Measurements from ENCODE around the gene GP9. TPM values are rescaled to one million over a fixed set of nuclear protein-coding genes. Genes with fewer than 3 reads are reported as not detected.

The GP9 gene
- total RNA-seq, 1 experiment from 2014 or later: not detected

DNA sequence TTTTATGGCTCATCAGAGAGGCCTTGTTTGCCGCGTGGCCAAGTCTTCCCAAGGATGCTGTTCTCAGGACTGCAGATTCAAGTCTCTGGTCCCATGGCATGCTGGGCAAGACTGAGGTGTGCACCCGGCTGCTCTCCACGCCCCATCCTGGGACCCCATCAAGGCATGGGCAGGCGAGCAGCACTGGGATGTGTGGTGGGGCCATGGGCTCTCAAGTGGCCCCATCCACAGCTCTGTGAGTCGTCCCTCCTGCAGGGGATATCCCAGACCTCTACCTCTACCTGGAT lies 13.1 kb upstream of the GP9 start:
- intact Hi-C loops (cut with micrococcal nuclease; ENCODE audit: unreplicated experiment): no loop called here
- Histone ChIP-seq H3K27me3 (ENCODE audit: insufficient read depth, low read depth) (peaks cover 13% of the 10 kb centered on the region), H3K4me2 (no peak overlapping the region), H3K79me2 (ENCODE audit: low read depth) (no peaks in the 10 kb centered on the region), H2AFZ (no peak overlapping the region), H3K4me1 (replicated peaks; ENCODE audit: insufficient read depth) (no peaks in the 10 kb centered on the region), H3K27ac (no peak overlapping the region), H3K36me3 (ENCODE audit: low read depth) (no peaks in the 10 kb centered on the region), H3K9me2 (ENCODE audit: insufficient read depth) (no peaks in the 10 kb centered on the region), H3K9me3 (ENCODE audit: insufficient read depth, low read depth) (no peaks in the 10 kb centered on the region), H3F3A (ENCODE audit: insufficient read depth, low read depth) (no peaks in the 10 kb centered on the region), H3K4me3 (no peak overlapping the region), H4K20me1 (ENCODE audit: insufficient read depth) (no peaks in the 10 kb centered on the region)
- TF ChIP-seq, protein P1, sequence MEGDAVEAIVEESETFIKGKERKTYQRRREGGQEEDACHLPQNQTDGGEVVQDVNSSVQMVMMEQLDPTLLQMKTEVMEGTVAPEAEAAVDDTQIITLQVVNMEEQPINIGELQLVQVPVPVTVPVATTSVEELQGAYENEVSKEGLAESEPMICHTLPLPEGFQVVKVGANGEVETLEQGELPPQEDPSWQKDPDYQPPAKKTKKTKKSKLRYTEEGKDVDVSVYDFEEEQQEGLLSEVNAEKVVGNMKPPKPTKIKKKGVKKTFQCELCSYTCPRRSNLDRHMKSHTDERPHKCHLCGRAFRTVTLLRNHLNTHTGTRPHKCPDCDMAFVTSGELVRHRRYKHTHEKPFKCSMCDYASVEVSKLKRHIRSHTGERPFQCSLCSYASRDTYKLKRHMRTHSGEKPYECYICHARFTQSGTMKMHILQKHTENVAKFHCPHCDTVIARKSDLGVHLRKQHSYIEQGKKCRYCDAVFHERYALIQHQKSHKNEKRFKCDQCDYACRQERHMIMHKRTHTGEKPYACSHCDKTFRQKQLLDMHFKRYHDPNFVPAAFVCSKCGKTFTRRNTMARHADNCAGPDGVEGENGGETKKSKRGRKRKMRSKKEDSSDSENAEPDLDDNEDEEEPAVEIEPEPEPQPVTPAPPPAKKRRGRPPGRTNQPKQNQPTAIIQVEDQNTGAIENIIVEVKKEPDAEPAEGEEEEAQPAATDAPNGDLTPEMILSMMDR (conservative IDR thresholded peaks at IDR 0.05): no peak
- no peak for TF ChIP-seq EZH2 (IDR thresholded peaks at IDR 0.05; ENCODE audit: low read depth)
- DNase-seq: no peak
- ChIA-PET CTCF (no interaction called here), POLR2A (ENCODE audit: unreplicated experiment) (no interaction called here)
- BruUV-seq (replicated peaks): no TSS peak

DNA sequence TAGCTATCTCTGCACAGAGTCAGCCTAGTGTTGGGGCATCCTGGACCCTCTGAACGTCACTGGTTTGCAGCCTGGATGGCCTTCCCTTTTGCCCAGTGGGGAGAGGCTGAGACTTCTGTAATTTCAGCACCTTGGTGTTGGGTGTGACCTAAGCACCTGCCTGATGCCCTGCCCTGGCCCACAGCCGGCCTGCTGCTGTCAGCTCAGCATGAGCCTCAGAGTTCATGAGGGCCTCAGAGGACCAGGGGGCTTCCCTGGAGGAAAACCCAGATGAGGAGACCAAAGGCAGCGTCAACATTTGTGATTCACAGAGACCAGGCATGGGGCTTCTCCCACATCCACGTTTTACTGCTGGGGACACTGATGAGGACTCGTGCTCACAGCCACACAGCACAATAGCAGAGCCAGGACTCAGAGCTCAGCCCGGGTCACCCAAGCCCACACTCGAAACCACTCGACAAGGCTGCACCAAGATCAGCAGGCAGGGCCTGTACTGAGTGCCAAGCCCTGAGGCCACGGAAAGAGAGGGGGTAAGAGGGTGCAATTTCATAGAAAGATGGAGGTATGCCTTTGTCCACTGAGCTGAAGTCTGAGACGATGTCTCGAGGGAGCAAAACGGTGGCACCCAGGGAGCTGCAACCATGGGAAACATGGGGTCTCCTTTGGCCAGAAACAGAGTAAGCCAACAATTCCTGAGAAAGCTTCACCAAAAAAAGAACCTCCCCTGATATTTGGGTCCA lies 9.9 kb upstream of the GP9 start:
- POLR2A ChIA-PET (ENCODE audit: unreplicated experiment): no interaction called here
- Histone ChIP-seq H3K9me2 (ENCODE audit: insufficient read depth) (no peaks in the 10 kb centered on the region), H3K4me3 (no peak overlapping the region), H3K79me2 (ENCODE audit: low read depth) (no peaks in the 10 kb centered on the region), H3K4me1 (replicated peaks; ENCODE audit: insufficient read depth) (no peaks in the 10 kb centered on the region; the same call in 1 of the 2 replicates), H3F3A (ENCODE audit: insufficient read depth, low read depth) (no peaks in the 10 kb centered on the region), H3K4me2 (no peak overlapping the region), H3K27ac (no peak overlapping the region), H3K27me3 (ENCODE audit: insufficient read depth, low read depth) (peaks cover 11% of the 10 kb centered on the region), H2AFZ (no peak overlapping the region), H3K9me3 (ENCODE audit: insufficient read depth, low read depth) (no peaks in the 10 kb centered on the region), H4K20me1 (ENCODE audit: insufficient read depth) (no peaks in the 10 kb centered on the region), H3K36me3 (ENCODE audit: low read depth) (no peaks in the 10 kb centered on the region)
- DNase-seq: no peak
- BruUV-seq (replicated peaks): no TSS peak
- TF ChIP-seq, protein P1 (conservative IDR thresholded peaks at IDR 0.05): no peak
- no peak for TF ChIP-seq EZH2 (IDR thresholded peaks at IDR 0.05; ENCODE audit: low read depth)
- intact Hi-C loops (cut with micrococcal nuclease; ENCODE audit: unreplicated experiment): loop anchor here (10.0 kb wide), 2 partner anchors 264 to 1376 kb away; partner anchors contain the start of gene ABTB1
- CTCF ChIA-PET: interaction anchor here (0.8 kb wide), 1 partner anchor 23 kb away, joined by 4 read pairs; no protein-coding TSS in a partner anchor

DNA sequence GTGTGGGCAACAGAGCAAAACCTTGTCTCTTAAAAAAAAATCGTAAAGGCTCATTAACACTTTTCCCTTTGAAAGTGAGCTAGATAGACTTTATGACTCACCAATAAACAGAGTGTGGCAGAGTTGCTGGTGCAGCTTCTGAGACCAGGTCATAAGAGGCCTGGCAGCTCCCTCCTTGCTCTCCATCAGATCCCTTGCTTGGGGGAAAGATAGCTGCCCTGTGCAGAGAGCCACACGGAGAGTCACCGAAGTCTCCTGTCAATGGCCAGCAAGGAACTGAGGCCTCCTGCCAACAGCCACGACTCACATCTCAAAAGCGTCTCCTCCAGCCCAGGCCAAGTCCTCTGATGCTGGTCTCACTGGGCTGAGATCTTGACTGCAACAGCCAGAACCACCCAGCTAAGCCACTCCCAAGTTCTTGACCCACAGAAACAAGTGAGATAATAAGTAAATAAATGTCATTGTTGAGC lies 8.7 kb upstream of the GP9 start:
- Histone ChIP-seq H3K27ac (no peak overlapping the region), H3K27me3 (ENCODE audit: insufficient read depth, low read depth) (peaks cover 11% of the 10 kb centered on the region), H3K36me3 (ENCODE audit: low read depth) (no peaks in the 10 kb centered on the region), H3K4me1 (replicated peaks; ENCODE audit: insufficient read depth) (no peaks in the 10 kb centered on the region; the same call in 1 of the 2 replicates), H3K9me3 (ENCODE audit: insufficient read depth, low read depth) (no peaks in the 10 kb centered on the region), H4K20me1 (ENCODE audit: insufficient read depth) (no peaks in the 10 kb centered on the region), H3K9me2 (ENCODE audit: insufficient read depth) (no peaks in the 10 kb centered on the region), H3F3A (ENCODE audit: insufficient read depth, low read depth) (no peaks in the 10 kb centered on the region), H3K4me3 (no peak overlapping the region), H3K79me2 (ENCODE audit: low read depth) (no peaks in the 10 kb centered on the region), H3K4me2 (no peak overlapping the region), H2AFZ (no peak overlapping the region)
- intact Hi-C loops (cut with micrococcal nuclease; ENCODE audit: unreplicated experiment): loop anchor here (2.0 to 10.0 kb wide), 3 partner anchors 47 to 1377 kb away; partner anchors contain the start of gene ABTB1
- no TSS peak for BruUV-seq (replicated peaks)
- DNase-seq: peak in 1 of 2 experiments; percentile 40
- TF ChIP-seq EZH2 (IDR thresholded peaks at IDR 0.05; ENCODE audit: low read depth): no peak
- TF ChIP-seq, protein P1 (conservative IDR thresholded peaks at IDR 0.05): no peak
- ChIA-PET CTCF (interaction anchor here (0.5 to 2.4 kb wide), 5 partner anchors 16 to 82 kb away, joined by 3 to 11 read pairs (median 4); no protein-coding TSS in a partner anchor), POLR2A (ENCODE audit: unreplicated experiment) (interaction anchor here (0.7 kb wide), 1 partner anchor 25 kb away, joined by 6 read pairs; no protein-coding TSS in a partner anchor)
